SK-N-SH (cell line): Measurements from ENCODE around the gene PEPD. TPM values are rescaled to one million over a fixed set of nuclear protein-coding genes. Genes with fewer than 3 reads are reported as not detected.

Source experiments
- CTCF ChIA-PET: fragments of 300-600, 350-600 bp; formaldehyde crosslinking; extraction: SDS; loops from one replicate; lab custom pipeline; 2021; lab: Yijun Ruan, JAX
- POLR2A ChIA-PET: fragments of 350-600 bp; sonication (Branson Sonifier 250); formaldehyde crosslinking; extraction: SDS; loops from one replicate; lab custom pipeline; 2020; ENCODE audit warnings: antibody characterized with exemption, inconsistent platforms; lab: Yijun Ruan, JAX
- DNase-seq: peaks from one replicate; pipeline ENCODE4 v3.0.0; 2012
- H2AFZ ChIP-seq: fragments of 200-600 bp; sonication (generic); 2 replicates; pipeline ENCODE4 v1.8.1; 2016; ENCODE audit warnings: antibody characterized with exemption, mild to moderate bottlenecking, low read depth
- H3F3A ChIP-seq: fragments of 200-600 bp; sonication (generic); replicated peaks from 2 replicates; pipeline ENCODE3; 2016; ENCODE audit warnings: antibody characterized with exemption, mild to moderate bottlenecking; ENCODE audit not compliant: insufficient read depth
- H3K27ac ChIP-seq, 2 experiments: fragments of 200-500 bp in 1 of 2; fragments of 200-600 bp in 1 of 2; sonication (Bioruptor generic) in 1 of 2; sonication (generic), shearing (Covaris generic) in 1 of 2; 2 replicates each; pipeline versions ENCODE4 v1.5.1 to v1.6.1; 2014 to 2016; ENCODE audit warnings: low read depth in 2 of 2, inconsistent platforms in 1 of 2, low read length in 1 of 2, mild to moderate bottlenecking in 1 of 2, mixed read lengths in 1 of 2
- H3K27me3 ChIP-seq: fragments of 200-600 bp; sonication (generic), shearing (Covaris generic); 2 replicates; pipeline ENCODE4 v1.6.1; 2016; ENCODE audit warnings: mixed run types; ENCODE audit not compliant: insufficient read depth
- H3K36me3 ChIP-seq, 2 experiments: fragments of 200-500 bp in 1 of 2; fragments of 200-600 bp in 1 of 2; sonication (Bioruptor generic) in 1 of 2; sonication (generic) in 1 of 2; replicated peaks in 1 of 2; 2 replicates each; pipeline versions ENCODE3 to v1.5.1; 2014 to 2016; ENCODE audit warnings: low read length in 1 of 2, mild to moderate bottlenecking in 1 of 2; ENCODE audit not compliant: insufficient read depth in 2 of 2, control insufficient read depth in 1 of 2
- H3K4me1 ChIP-seq, 2 experiments: fragments of 200-500 bp in 1 of 2; fragments of 200-600 bp in 1 of 2; sonication (Bioruptor generic) in 1 of 2; sonication (generic), shearing (Covaris generic) in 1 of 2; 2 replicates each; pipeline versions ENCODE4 v1.5.1 to v1.6.1; 2014 to 2016; ENCODE audit warnings: low read depth in 1 of 2, low read length in 1 of 2, mixed run types in 1 of 2; ENCODE audit not compliant: insufficient read depth in 2 of 2, control insufficient read depth in 1 of 2
- H3K4me2 ChIP-seq: fragments of 200-600 bp; sonication (generic), shearing (Covaris generic); 2 replicates; pipeline ENCODE4 v1.6.1; 2017; ENCODE audit warnings: mixed run types
- H3K4me3 ChIP-seq, 2 experiments: fragments of 200-500 bp in 1 of 2; fragments of 200-600 bp in 1 of 2; sonication (Bioruptor generic) in 1 of 2; sonication (generic), shearing (Covaris generic) in 1 of 2; 2 replicates each; pipeline versions ENCODE4 v1.5.1 to v1.8.1; 2014 to 2016; ENCODE audit warnings: low read depth in 2 of 2, inconsistent platforms in 1 of 2, low read length in 1 of 2, mild to moderate bottlenecking in 1 of 2, mixed read lengths in 1 of 2, moderate library complexity in 1 of 2
- H3K79me2 ChIP-seq: fragments of 200-600 bp; sonication (generic); 2 replicates; pipeline ENCODE4 v1.8.1; 2017; ENCODE audit warnings: mild to moderate bottlenecking; ENCODE audit not compliant: insufficient read depth
- H3K9ac ChIP-seq: fragments of 200-600 bp; sonication (generic); 2 replicates; pipeline ENCODE4 v1.6.1; 2017; ENCODE audit warnings: mixed run types
- H3K9me2 ChIP-seq: fragments of 200-600 bp; sonication (generic); 2 replicates; pipeline ENCODE4 v1.6.1; 2017; ENCODE audit warnings: mixed run types
- H3K9me3 ChIP-seq: fragments of 200-600 bp; sonication (generic); 2 replicates; pipeline ENCODE4 v1.6.1; 2017; ENCODE audit warnings: mixed run types, mild to moderate bottlenecking, moderate library complexity
- H4K20me1 ChIP-seq: fragments of 200-600 bp; sonication (generic); 2 replicates; pipeline ENCODE4 v1.6.1; 2017; ENCODE audit warnings: mild to moderate bottlenecking, mixed run types; ENCODE audit not compliant: insufficient read depth
- EP300 ChIP-seq, 2 experiments: IDR thresholded peaks; 2 replicates each; pipeline versions ENCODE4 v1.4.0 to v1.6.1; 2012; ENCODE audit warnings: borderline replicate concordance in 1 of 2, low read depth in 1 of 2, low read length in 1 of 2
- EZH2phosphoT487 ChIP-seq: fragments of 200-600 bp; sonication (generic); IDR thresholded peaks from 2 replicates; pipeline ENCODE4 v1.6.1; 2017; ENCODE audit warnings: low read depth, mixed run types, mild to moderate bottlenecking, antibody characterized with exemption, moderate library complexity, borderline replicate concordance
- GABPA ChIP-seq: IDR thresholded peaks from 2 replicates; pipeline ENCODE4 v1.4.0; 2012; ENCODE audit warnings: low read depth, mild to moderate bottlenecking
- GATA2 ChIP-seq: sonication (generic); formaldehyde crosslinking; IDR thresholded peaks from 2 replicates; pipeline ENCODE4 v1.5.0; 2020; ENCODE audit warnings: mild to moderate bottlenecking, missing genetic modification reagents
- JUND ChIP-seq: IDR thresholded peaks from 2 replicates; pipeline ENCODE4 v1.4.0; 2012
- MEF2A ChIP-seq: IDR thresholded peaks from 2 replicates; pipeline ENCODE4 v1.4.0; 2012; ENCODE audit warnings: low read depth, borderline replicate concordance
- POLR2AphosphoS5 ChIP-seq: IDR thresholded peaks from 2 replicates; pipeline ENCODE4 v1.6.1; 2012; ENCODE audit warnings: low read depth, low read length
- RAD21 ChIP-seq: IDR thresholded peaks from 2 replicates; pipeline ENCODE4 v1.6.1; 2012; ENCODE audit warnings: mild to moderate bottlenecking, low read length
- RCOR1 ChIP-seq: fragments of 150-350 bp; IDR thresholded peaks from 2 replicates; pipeline ENCODE4 v1.6.1; 2017; ENCODE audit warnings: antibody characterized with exemption, low read length
- RFX5 ChIP-seq: IDR thresholded peaks from 2 replicates; pipeline ENCODE4 v1.6.1; 2012; ENCODE audit warnings: mild to moderate bottlenecking, improper control_type of control experiment, low read length
- SIN3A ChIP-seq: IDR thresholded peaks from 2 replicates; pipeline ENCODE4 v1.6.1; 2012; ENCODE audit warnings: low read depth, mild to moderate bottlenecking, low read length, moderate library complexity, borderline replicate concordance
- TCF12 ChIP-seq: IDR thresholded peaks from 2 replicates; pipeline ENCODE4 v1.4.0; 2012
- WGBS: methylation state at CpG from one replicate; pipeline ENCODE4 v1.1.6; 2017; ENCODE audit warnings: low lambda C conversion rate; 5-methylcytosine and 5-hydroxymethylcytosine counted together
- polyA plus RNA-seq, 3 experiments: library from polyadenylated mRNA; depleted of rRNA; stranded (reverse); fragments of >200 nt; gene quantifications; 2 replicates each; pipeline ENCODE4 v1.2.3, GENCODE V29; 2012
- TF ChIP-seq, protein P1 (sequence below): IDR thresholded peaks from 2 replicates; pipeline ENCODE4 v1.4.0; 2012; ENCODE audit warnings: low read depth, borderline replicate concordance
- TF ChIP-seq, protein P2 (sequence below): fragments of 200-600 bp; sonication (generic); IDR thresholded peaks from 2 replicates; pipeline ENCODE4 v1.6.1; 2017; ENCODE audit warnings: antibody characterized with exemption, mild to moderate bottlenecking, moderate library complexity
- TF ChIP-seq, protein P3 (sequence below): fragments of 150-350 bp; IDR thresholded peaks from 2 replicates; pipeline ENCODE4 v1.6.1; 2017; ENCODE audit warnings: antibody characterized with exemption, low read length, low read depth, borderline replicate concordance

The PEPD gene
- polyA plus RNA-seq, 1 of the 3 experiments (the other 2 are of a cell fraction), result 88.9 TPM

DNA sequence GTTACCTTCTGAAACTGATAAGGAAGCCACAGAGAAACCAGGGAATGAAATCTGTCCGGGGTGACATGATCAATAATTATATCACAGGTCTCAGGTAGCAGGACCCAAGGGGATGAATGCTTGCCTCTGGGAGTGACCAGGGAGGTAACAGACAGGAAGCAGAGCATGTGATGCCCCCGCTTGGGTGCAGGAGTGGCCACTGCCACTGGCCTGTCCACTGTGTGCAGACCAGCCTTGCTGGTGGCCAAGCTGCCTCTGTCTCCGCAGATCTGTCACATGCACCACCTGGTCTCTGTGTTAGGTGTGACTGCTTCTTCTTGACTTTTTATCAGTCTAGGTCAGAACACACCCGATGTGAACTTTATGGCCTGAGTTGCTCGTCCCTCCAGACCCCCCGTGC, 71.8 kb downstream of the PEPD start:
- Histone ChIP-seq H3K4me1 (peaks cover 0 to 14% of the 10 kb centered on the region in 2 experiments; a peak in 1 of 4 replicates), H3K36me3 (peaks cover 0 to 3% of the 10 kb centered on the region in 2 experiments), H2AFZ (no peak overlapping the region), H3K9me3 (no peaks in the 10 kb centered on the region), H3K4me3 (no peak overlapping the region), H3F3A (no peaks in the 10 kb centered on the region), H3K9ac (no peak overlapping the region), H3K9me2 (no peaks in the 10 kb centered on the region), H3K4me2 (no peak overlapping the region), H3K27ac (no peak overlapping the region), H3K79me2 (no peaks in the 10 kb centered on the region), H3K27me3 (no peaks in the 10 kb centered on the region), H4K20me1 (no peaks in the 10 kb centered on the region)
- ChIA-PET POLR2A (no interaction called here), CTCF (interaction anchor here (1.4 kb wide), 1 partner anchor 12 kb away, joined by 3 read pairs; no protein-coding TSS in a partner anchor)
- no peak for DNase-seq
- WGBS, result 59% methylated on average over 5 of the region's 6 CpGs
- TF ChIP-seq POLR2AphosphoS5, result no peak
- TF ChIP-seq, protein P1, sequence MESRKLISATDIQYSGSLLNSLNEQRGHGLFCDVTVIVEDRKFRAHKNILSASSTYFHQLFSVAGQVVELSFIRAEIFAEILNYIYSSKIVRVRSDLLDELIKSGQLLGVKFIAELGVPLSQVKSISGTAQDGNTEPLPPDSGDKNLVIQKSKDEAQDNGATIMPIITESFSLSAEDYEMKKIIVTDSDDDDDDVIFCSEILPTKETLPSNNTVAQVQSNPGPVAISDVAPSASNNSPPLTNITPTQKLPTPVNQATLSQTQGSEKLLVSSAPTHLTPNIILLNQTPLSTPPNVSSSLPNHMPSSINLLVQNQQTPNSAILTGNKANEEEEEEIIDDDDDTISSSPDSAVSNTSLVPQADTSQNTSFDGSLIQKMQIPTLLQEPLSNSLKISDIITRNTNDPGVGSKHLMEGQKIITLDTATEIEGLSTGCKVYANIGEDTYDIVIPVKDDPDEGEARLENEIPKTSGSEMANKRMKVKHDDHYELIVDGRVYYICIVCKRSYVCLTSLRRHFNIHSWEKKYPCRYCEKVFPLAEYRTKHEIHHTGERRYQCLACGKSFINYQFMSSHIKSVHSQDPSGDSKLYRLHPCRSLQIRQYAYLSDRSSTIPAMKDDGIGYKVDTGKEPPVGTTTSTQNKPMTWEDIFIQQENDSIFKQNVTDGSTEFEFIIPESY, result no peak
- TF ChIP-seq SIN3A, result no peak
- TF ChIP-seq, protein P2, sequence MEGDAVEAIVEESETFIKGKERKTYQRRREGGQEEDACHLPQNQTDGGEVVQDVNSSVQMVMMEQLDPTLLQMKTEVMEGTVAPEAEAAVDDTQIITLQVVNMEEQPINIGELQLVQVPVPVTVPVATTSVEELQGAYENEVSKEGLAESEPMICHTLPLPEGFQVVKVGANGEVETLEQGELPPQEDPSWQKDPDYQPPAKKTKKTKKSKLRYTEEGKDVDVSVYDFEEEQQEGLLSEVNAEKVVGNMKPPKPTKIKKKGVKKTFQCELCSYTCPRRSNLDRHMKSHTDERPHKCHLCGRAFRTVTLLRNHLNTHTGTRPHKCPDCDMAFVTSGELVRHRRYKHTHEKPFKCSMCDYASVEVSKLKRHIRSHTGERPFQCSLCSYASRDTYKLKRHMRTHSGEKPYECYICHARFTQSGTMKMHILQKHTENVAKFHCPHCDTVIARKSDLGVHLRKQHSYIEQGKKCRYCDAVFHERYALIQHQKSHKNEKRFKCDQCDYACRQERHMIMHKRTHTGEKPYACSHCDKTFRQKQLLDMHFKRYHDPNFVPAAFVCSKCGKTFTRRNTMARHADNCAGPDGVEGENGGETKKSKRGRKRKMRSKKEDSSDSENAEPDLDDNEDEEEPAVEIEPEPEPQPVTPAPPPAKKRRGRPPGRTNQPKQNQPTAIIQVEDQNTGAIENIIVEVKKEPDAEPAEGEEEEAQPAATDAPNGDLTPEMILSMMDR, result no peak
- no peak for TF ChIP-seq EZH2phosphoT487
- TF ChIP-seq JUND, result no peak
- no peak for TF ChIP-seq RCOR1
- TF ChIP-seq RAD21, result no peak
- TF ChIP-seq, protein P3, sequence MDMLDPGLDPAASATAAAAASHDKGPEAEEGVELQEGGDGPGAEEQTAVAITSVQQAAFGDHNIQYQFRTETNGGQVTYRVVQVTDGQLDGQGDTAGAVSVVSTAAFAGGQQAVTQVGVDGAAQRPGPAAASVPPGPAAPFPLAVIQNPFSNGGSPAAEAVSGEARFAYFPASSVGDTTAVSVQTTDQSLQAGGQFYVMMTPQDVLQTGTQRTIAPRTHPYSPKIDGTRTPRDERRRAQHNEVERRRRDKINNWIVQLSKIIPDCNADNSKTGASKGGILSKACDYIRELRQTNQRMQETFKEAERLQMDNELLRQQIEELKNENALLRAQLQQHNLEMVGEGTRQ, result no peak
- TF ChIP-seq EP300 (IDR thresholded peaks at IDR 0.05; ENCODE audit: borderline replicate concordance in 1 of 2, low read depth in 1 of 2, low read length in 1 of 2), result no peak
- TF ChIP-seq RFX5, result no peak
- TF ChIP-seq MEF2A, result no peak
- TF ChIP-seq TCF12, result no peak
- TF ChIP-seq GABPA, result no peak
- no peak for TF ChIP-seq GATA2 (CRISPR knock-in tag)
